ENCODE measurements around the gene ZFP62.

DNA sequence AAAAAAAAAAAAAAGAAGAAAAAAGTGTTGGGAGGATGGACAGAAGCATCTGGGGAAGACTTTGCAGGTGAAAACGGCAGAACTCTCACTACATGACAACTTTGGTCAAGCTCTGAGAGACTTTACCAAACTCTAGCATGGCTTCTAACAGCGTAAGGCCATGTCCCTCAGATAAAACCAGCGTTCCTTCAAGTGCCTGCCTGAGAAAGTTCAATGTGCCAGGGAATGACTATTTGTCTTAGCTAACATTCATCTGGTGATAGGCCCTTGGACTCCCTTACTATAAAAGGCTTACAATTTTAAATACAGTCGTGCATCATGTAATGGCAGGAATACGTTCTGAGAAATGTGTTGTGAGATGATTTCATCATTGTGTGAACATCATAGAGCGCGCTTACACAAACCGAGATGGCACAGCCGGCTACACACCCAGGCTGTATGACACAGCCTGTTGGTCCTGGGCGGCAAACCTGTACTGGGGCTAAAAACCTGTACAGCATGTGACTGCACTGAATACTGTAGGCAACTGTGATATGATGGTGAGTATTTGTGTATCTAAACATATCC, 14.9 kb upstream of the ZFP62 start:
- TF ChIP-seq, protein P1, sequence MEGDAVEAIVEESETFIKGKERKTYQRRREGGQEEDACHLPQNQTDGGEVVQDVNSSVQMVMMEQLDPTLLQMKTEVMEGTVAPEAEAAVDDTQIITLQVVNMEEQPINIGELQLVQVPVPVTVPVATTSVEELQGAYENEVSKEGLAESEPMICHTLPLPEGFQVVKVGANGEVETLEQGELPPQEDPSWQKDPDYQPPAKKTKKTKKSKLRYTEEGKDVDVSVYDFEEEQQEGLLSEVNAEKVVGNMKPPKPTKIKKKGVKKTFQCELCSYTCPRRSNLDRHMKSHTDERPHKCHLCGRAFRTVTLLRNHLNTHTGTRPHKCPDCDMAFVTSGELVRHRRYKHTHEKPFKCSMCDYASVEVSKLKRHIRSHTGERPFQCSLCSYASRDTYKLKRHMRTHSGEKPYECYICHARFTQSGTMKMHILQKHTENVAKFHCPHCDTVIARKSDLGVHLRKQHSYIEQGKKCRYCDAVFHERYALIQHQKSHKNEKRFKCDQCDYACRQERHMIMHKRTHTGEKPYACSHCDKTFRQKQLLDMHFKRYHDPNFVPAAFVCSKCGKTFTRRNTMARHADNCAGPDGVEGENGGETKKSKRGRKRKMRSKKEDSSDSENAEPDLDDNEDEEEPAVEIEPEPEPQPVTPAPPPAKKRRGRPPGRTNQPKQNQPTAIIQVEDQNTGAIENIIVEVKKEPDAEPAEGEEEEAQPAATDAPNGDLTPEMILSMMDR (IDR thresholded peaks at IDR 0.05), result no peak
- TF ChIP-seq POLR2A (IDR thresholded peaks at IDR 0.05) (no peak), EP300 (IDR thresholded peaks at IDR 0.05) (no peak)

Data from gastroesophageal sphincter (tissue), 3 donors.